Measurements from ENCODE around the gene MPIG6B.

Gene MPIG6B

DNA sequence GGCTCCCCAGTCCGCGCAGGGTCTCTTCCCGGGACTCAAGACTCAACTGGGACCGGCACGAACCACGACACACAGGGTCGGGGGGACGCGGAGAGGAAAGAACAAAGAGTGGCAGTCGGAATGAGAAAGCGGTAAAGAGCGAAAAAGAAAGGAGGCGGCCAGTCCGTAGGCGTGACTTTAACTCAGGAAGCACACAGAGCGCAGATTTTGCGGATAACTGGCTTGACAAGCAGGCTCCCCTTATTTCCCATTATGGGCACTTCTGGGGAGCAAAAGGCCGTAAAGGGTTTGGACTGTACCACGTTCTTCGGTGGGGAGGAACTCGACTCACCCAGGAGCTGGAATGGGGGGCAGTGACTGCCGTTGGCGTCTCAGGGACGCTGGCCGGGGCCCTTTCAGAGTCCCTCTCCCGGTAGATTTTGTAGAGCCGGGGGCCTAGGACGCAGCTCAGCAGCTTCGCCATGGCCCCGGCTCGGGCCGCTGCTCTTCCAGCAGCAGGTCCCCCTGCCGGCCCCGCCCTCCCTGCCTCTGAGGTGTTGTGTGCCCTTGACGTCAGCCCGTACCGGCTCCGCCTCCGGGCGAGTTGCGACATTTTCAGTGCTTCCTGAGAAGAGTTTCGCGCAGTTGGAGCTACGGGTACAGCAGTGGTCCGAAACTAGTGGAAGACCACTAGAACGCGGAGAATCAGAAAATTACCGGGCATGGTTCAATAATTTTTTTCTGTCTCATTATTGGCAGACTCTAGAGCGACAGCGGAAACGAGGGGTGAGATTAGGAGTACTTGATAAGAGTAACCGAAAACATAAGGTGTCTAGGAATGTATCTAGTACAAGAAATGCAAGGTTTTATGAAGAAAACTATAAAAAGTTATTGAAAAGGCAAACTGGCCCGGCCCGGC, 20.1 kb upstream of the MPIG6B start, which contains the start of gene ABHD16A (continued):
- TF ChIP-seq, protein P1, sequence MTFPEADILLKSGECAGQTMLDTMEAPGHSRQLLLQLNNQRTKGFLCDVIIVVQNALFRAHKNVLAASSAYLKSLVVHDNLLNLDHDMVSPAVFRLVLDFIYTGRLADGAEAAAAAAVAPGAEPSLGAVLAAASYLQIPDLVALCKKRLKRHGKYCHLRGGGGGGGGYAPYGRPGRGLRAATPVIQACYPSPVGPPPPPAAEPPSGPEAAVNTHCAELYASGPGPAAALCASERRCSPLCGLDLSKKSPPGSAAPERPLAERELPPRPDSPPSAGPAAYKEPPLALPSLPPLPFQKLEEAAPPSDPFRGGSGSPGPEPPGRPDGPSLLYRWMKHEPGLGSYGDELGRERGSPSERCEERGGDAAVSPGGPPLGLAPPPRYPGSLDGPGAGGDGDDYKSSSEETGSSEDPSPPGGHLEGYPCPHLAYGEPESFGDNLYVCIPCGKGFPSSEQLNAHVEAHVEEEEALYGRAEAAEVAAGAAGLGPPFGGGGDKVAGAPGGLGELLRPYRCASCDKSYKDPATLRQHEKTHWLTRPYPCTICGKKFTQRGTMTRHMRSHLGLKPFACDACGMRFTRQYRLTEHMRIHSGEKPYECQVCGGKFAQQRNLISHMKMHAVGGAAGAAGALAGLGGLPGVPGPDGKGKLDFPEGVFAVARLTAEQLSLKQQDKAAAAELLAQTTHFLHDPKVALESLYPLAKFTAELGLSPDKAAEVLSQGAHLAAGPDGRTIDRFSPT (tag by site-specific recombination; IDR thresholded peaks at IDR 0.05): no peak

DNA sequence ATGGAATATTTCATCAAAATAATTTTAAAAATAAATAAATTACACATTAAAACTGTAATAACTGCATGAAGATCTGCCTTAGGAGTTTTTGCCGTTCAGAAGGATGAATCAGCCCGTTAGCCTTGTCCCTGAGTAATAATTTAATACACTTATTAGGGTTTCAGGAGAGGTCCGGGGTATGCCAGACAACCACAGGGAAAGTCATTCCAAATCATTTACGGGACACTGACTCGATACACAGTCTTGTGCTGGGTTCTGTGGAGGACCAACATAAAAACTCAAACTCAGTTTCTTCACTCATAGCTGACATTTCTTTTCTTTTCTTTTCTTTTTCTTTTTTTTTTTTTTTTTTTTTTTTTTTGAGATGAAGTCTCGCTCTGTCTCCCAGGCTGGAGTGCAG, 17.2 kb upstream of the MPIG6B start:
- Histone ChIP-seq H3K36me3 (ENCODE audit: control insufficient read depth in 2 of 2, insufficient read depth in 1 of 2, low read length in 2 of 2) (peaks cover 0 to 1% of the 10 kb centered on the region in 2 experiments; a peak in 1 of 3 replicates), H3K4me1 (ENCODE audit: control insufficient read depth, insufficient read depth, low read length) (no peaks in the 10 kb centered on the region), H3K4me3 (ENCODE audit: low read depth, low read length) (no peak overlapping the region), H3K9me3 (ENCODE audit: control insufficient read depth, insufficient read depth, low read depth, low read length) (no peaks in the 10 kb centered on the region), H3K27ac (ENCODE audit: extremely low read depth, low read depth, low read length) (no peak overlapping the region)
- ChIA-PET CTCF (interaction anchor here (0.7 to 1.2 kb wide), 2 partner anchors 64 to 246 kb away, joined by 3 to 4 read pairs; no protein-coding TSS in a partner anchor), POLR2A (interaction anchor here (0.6 to 1.6 kb wide), 5 partner anchors 21 to 121 kb away, joined by 3 to 6 read pairs (median 4); partner anchors contain the start of genes CLIC1 and HSPA1B)
- TF ChIP-seq, protein P2, sequence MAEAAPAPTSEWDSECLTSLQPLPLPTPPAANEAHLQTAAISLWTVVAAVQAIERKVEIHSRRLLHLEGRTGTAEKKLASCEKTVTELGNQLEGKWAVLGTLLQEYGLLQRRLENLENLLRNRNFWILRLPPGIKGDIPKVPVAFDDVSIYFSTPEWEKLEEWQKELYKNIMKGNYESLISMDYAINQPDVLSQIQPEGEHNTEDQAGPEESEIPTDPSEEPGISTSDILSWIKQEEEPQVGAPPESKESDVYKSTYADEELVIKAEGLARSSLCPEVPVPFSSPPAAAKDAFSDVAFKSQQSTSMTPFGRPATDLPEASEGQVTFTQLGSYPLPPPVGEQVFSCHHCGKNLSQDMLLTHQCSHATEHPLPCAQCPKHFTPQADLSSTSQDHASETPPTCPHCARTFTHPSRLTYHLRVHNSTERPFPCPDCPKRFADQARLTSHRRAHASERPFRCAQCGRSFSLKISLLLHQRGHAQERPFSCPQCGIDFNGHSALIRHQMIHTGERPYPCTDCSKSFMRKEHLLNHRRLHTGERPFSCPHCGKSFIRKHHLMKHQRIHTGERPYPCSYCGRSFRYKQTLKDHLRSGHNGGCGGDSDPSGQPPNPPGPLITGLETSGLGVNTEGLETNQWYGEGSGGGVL (tag by site-specific recombination; IDR thresholded peaks at IDR 0.05): no peak
- no peak for TF ChIP-seq ZFP3 (tag by site-specific recombination; IDR thresholded peaks at IDR 0.05; ENCODE audit: low read depth)
- no peak for TF ChIP-seq MEIS1 (CRISPR knock-in tag; IDR thresholded peaks at IDR 0.05; ENCODE audit: borderline replicate concordance)

DNA sequence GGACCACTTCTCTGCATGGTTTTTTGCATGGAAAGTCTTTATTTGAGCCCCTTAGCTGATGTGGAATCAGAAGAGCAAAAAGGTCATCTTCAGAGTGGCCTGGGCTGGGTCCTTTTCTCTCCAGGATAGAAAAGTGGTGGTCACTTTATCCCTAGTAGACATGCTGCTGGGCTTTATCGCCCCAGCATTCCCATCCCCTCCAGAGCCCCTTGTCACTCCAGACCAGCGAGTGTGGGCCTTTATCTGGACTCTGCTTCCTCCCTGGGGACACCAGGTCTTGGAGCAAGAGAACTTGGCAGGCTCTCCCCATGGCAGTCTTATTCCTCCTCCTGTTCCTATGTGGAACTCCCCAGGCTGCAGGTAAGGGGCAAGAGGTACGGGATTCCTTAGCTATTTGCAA, 16.6 kb upstream of the MPIG6B start, which contains the start of gene LY6G6F:
Gene LY6G6F, plus strand, starts transcription at position 268 of the 400 bp plus-strand sequence. Its CDS starts 41 bp downstream, at position 309.
- H3K4me1 ChIP-seq (ENCODE audit: control insufficient read depth, insufficient read depth, low read length): no peaks in the 10 kb centered on the region
- TF ChIP-seq ZNF514 (tag by site-specific recombination; IDR thresholded peaks at IDR 0.05): no peak
- no peak for TF ChIP-seq ZNF560 (tag by site-specific recombination; IDR thresholded peaks at IDR 0.05; ENCODE audit: borderline replicate concordance)
- TF ChIP-seq, protein P3, sequence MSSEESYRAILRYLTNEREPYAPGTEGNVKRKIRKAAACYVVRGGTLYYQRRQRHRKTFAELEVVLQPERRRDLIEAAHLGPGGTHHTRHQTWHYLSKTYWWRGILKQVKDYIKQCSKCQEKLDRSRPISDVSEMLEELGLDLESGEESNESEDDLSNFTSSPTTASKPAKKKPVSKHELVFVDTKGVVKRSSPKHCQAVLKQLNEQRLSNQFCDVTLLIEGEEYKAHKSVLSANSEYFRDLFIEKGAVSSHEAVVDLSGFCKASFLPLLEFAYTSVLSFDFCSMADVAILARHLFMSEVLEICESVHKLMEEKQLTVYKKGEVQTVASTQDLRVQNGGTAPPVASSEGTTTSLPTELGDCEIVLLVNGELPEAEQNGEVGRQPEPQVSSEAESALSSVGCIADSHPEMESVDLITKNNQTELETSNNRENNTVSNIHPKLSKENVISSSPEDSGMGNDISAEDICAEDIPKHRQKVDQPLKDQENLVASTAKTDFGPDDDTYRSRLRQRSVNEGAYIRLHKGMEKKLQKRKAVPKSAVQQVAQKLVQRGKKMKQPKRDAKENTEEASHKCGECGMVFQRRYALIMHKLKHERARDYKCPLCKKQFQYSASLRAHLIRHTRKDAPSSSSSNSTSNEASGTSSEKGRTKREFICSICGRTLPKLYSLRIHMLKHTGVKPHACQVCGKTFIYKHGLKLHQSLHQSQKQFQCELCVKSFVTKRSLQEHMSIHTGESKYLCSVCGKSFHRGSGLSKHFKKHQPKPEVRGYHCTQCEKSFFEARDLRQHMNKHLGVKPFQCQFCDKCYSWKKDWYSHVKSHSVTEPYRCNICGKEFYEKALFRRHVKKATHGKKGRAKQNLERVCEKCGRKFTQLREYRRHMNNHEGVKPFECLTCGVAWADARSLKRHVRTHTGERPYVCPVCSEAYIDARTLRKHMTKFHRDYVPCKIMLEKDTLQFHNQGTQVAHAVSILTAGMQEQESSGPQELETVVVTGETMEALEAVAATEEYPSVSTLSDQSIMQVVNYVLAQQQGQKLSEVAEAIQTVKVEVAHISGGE (tag by site-specific recombination; conservative IDR thresholded peaks at IDR 0.05; ENCODE audit: low read depth): no peak
- TF ChIP-seq SCRT2 (tag by site-specific recombination; IDR thresholded peaks at IDR 0.05): no peak
- TF ChIP-seq HOXC10 (CRISPR knock-in tag; IDR thresholded peaks at IDR 0.05): no peak
- TF ChIP-seq, protein P4, sequence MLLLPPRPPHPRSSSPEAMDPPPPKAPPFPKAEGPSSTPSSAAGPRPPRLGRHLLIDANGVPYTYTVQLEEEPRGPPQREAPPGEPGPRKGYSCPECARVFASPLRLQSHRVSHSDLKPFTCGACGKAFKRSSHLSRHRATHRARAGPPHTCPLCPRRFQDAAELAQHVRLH (tag by site-specific recombination; IDR thresholded peaks at IDR 0.05): no peak
- TF ChIP-seq, protein P5, sequence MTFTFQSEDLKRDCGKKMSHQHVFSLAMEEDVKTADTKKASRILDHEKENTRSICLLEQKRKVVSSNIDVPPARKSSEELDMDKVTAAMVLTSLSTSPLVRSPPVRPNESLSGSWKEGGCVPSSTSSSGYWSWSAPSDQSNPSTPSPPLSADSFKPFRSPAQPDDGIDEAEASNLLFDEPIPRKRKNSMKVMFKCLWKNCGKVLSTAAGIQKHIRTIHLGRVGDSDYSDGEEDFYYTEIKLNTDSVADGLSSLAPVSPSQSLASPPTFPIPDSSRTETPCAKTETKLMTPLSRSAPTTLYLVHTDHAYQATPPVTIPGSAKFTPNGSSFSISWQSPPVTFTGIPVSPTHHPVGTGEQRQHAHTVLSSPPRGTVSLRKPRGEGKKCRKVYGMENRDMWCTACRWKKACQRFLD (tag by site-specific recombination; IDR thresholded peaks at IDR 0.05): no peak
- TF ChIP-seq YY2 (tag by site-specific recombination; IDR thresholded peaks at IDR 0.05): no peak
- TF ChIP-seq, protein P6, sequence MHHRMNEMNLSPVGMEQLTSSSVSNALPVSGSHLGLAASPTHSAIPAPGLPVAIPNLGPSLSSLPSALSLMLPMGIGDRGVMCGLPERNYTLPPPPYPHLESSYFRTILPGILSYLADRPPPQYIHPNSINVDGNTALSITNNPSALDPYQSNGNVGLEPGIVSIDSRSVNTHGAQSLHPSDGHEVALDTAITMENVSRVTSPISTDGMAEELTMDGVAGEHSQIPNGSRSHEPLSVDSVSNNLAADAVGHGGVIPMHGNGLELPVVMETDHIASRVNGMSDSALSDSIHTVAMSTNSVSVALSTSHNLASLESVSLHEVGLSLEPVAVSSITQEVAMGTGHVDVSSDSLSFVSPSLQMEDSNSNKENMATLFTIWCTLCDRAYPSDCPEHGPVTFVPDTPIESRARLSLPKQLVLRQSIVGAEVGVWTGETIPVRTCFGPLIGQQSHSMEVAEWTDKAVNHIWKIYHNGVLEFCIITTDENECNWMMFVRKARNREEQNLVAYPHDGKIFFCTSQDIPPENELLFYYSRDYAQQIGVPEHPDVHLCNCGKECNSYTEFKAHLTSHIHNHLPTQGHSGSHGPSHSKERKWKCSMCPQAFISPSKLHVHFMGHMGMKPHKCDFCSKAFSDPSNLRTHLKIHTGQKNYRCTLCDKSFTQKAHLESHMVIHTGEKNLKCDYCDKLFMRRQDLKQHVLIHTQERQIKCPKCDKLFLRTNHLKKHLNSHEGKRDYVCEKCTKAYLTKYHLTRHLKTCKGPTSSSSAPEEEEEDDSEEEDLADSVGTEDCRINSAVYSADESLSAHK (tag by site-specific recombination; IDR thresholded peaks at IDR 0.05): no peak
- no peak for TF ChIP-seq ZXDB (tag by site-specific recombination; IDR thresholded peaks at IDR 0.05)
- ChIA-PET CTCF (interaction anchor here (0.7 to 1.2 kb wide), 2 partner anchors 63 to 246 kb away, joined by 3 to 4 read pairs; no protein-coding TSS in a partner anchor), POLR2A (interaction anchor here (0.6 to 1.6 kb wide), 5 partner anchors 22 to 121 kb away, joined by 3 to 6 read pairs (median 5); partner anchors contain the start of genes CLIC1, DDAH2 and HSPA1B)
- no peak within 1 kb of the TSS for H3K4me3 ChIP-seq (ENCODE audit: low read depth, low read length)
- no peaks in the 10 kb centered on the region for H3K9me3 ChIP-seq (ENCODE audit: control insufficient read depth, insufficient read depth, low read depth, low read length)
- no peak within 1 kb of the TSS for H3K27ac ChIP-seq (ENCODE audit: extremely low read depth, low read depth, low read length)
- H3K36me3 ChIP-seq (ENCODE audit: control insufficient read depth in 2 of 2, insufficient read depth in 1 of 2, low read length in 2 of 2): no peaks in the 10 kb centered on the region
